HG02588 (cell line): ENCODE measurements around the gene MAST3.
A peak's percentile ranks its signal among the peaks of the same experiment; 100 is the strongest.

Experiments used
- ATAC-seq: cut with Tn5 transposase; IDR thresholded peaks from one replicate; pipeline ENCODE4 v1.9.1; 2021; ENCODE audit warnings: mild to moderate bottlenecking, moderate library complexity; ENCODE audit not compliant: unreplicated experiment

The MAST3 gene

GRCh38 chr19:18097217-18097992 is at the start of gene MAST3:
MAST3 (plus strand) TSS chr19:18097778; CDS start chr19:18097793, 15 bp downstream.
- peak; percentile 57 for ATAC-seq

DNA sequence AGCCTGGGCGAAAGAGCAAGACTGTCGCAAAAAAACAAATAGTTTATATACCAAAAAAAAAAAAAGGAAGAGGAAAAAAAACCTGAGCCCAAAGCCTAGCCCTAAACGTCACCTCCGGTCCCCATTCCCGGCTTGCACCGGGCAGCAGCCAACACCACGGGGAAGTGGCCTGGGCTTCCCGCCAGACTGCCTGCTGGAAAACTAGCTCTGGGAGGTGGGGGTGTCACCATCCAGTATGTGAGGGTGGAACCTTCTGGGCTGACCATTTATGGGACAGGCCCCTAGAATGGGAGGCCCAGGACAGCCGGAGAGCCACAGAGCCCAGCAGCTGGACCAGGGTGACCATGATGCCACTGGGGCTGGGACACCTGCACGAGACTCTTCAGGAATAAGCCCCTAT is 48.2 kb upstream of the MAST3 start:
- no peak for ATAC-seq

- ATAC-seq: no peak
Measured at GRCh38 chr19:18051887-18052286, 45.7 kb upstream of the MAST3 start.

- ATAC-seq: no peak
Measured at GRCh38 chr19:18053576-18054219, 43.9 kb upstream of the MAST3 start.

DNA sequence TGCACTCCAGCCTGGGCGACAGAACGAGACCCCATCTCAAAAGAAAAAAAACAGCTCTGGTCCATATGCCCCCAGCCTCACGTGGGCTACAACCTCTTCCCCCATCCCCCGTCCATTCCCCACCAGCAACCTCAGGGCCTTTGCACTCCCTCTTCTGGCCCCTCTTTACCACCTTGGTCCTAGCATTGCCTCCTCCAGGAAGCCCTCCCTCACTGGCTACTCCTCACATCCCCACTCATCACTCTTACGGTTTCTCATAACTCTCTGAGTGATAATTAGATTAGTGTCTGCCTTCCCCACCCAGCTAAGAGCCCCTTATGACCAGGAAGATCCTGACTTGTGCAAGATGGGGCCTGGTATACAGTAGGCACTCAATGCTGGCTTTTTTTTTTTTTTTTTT is 41.6 kb upstream of the MAST3 start:
- no peak for ATAC-seq

- ATAC-seq: no peak
Measured at GRCh38 chr19:18057557-18057956, 40.0 kb upstream of the MAST3 start.

GRCh38 chr19:18058208-18059009 is 39.2 kb upstream of the MAST3 start:
- ATAC-seq: no peak

- ATAC-seq: no peak
Measured at GRCh38 chr19:18059297-18059696, 38.3 kb upstream of the MAST3 start.

DNA sequence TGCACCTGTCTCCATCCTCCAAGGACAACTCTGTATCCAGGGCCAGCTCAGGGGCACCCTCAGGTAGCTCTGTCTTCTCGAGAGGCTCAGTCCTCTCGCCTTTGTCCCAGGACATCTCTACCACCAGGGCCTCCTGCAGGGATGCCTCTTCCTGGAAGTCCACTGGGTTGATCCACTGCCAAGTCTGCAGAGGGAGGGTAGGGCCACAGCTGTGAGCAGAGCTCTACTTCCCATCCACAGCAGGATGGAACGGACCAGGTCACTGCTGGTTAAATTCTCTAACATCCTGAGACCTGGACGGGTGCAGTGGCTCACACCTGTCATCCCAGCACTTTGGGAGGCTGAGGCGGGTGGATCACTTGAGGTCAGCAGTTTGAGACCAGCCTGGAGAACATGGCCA is 37.7 kb upstream of the MAST3 start:
- no peak for ATAC-seq

DNA sequence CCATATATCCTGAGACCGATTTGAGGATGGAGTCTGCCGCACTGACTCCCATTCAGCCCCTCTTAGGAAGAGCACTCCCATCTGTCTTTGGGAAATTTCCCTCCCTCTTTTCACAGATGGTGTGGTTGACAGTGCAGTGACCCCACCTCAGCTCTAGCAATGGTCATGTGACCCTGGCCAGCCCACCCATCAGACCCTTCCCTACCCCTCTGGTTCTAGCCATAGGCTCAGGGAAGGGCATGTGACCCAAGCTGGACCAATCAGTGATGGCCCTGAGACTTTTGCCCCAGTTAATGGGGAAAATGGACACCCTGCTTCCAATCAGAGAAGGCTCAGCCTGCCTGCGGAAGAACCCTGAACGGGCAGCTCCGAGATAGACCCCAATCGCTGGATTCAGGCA is 37.1 kb upstream of the MAST3 start:
- ATAC-seq: no peak

DNA sequence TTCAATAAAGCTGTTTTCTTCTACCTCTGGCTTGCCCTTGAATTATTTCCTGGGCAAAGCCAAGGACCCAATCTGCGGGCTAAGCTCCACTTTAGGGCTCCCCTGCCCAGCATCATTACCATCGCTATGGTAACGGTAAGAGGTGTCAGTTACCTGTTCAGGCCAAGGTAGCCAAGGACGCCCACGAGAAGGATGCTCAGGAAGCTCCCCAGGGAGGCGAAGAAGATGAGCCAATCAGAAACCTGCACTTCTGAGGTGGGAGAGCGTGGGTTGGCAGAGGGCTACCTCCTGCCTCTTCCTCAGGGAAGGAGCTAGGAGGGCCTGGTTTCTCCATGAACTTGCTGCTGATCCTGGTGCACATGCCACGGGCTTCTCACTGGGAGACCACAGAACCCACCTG is 35.5 kb upstream of the MAST3 start:
- no peak for ATAC-seq

DNA sequence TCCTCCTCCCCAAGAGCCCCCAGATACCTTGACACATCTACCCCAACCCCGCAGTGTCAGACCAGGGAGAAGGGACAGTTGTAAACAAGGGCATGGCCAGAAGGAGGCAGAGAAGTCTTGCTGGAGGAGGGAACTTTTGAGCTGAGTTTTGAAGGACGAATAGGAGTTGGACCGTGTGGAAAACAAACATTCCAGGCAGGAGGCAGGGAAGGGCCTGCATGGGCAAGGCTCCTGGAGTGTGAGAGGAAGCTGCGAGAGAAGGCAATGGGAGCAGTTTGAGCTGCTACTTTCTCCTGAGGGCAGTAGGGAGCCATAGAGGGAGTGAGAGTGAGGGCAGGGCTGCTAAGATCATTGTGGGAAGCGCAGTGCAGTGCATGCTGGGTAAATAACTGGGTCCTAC is 34.1 kb upstream of the MAST3 start:
- ATAC-seq: no peak

DNA sequence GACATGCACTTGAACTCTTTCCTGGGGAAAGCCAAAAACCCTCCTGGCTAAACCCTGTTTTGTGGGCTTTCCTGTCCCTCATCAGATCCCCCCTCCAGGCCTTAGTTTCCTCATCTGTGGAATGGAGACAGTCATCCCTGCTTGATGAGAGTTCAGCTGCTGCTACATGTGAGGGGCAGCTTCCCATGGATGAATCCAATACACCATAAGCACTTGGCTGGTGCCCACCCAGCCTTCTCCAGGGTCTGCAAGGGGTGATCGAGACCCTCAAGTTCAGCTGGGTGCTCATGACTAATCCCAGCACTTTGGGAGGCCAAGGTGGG is 32.4 kb upstream of the MAST3 start:
- no peak for ATAC-seq

GRCh38 chr19:18068395-18068794 is 29.2 kb upstream of the MAST3 start:
- ATAC-seq: no peak

GRCh38 chr19:18069383-18069782 is 28.2 kb upstream of the MAST3 start:
- ATAC-seq: no peak

- no peak for ATAC-seq
Measured at GRCh38 chr19:18070181-18070580, 27.4 kb upstream of the MAST3 start.

DNA sequence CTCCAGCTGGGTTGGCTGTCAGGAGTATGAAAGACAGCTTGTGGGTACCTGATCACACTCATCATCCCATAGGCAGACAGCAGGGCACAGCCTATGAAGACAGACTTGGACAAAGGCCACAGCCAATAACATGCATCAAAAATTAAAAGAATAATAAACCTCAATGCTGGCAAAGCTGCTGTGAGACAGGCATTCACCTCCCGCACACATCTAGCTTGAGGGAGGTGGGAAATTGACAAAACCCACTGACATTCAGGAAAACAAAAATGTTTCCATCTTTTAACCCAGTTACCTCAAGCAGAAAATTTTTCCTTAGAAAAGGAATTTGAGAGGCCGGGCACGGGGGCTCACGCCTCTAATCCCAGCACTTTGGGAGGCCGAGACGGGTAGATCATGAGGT is 25.2 kb upstream of the MAST3 start:
- no peak for ATAC-seq

DNA sequence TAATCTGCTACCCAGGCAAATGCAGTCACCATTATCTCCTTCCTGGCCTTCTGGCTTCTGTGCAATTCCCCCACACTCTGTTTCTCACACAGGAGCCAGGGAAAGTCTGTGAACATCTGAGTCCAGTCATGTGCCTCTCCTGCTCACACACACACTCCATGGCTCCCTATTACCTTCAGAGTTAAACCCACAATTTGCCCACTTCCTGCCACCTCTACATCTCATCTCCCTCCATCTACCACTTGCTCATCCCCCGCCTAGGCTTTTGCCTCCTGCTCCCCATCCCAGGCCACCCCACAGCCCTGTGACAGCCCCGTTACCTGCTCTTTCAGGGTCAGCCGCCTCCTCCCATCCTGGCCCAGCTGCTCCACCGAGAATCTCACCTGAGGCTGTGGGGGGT is 24.4 kb upstream of the MAST3 start:
- no peak for ATAC-seq

DNA sequence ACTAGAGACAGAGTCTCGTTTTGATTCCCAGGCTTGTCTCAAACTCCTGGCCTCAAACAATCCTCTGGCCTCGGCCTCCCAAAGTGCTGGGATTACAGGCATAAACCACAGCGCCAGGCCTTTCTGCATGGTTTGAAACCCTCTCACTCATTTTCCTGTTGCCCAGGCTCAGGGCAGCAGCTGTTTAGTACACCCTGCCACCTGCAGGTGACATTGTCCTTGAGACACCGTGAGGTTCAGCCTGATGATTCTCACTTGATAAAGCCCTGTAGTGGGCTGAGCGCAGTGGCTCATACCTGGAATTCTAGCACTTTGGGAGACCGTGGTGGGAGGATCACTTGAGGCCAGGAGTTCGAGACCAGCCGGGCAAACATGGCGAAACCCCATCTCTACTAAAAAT is 23.4 kb upstream of the MAST3 start:
- no peak for ATAC-seq

GRCh38 chr19:18083929-18084684 is 13.5 kb upstream of the MAST3 start:
- ATAC-seq: no peak
